SKM-1 (cell line): ENCODE measurements around the gene PCGF1.
A peak's percentile ranks its signal among the peaks of the same experiment; 100 is the strongest.
"Not testable (repeated sequence)": the region's sequence is repeated elsewhere in the genome, so short reads cannot be mapped to it uniquely, and the experiment has no call there.

ENCODE experiments used
- DNase-seq: peaks from one replicate; lab custom pipeline; 2025; ENCODE audit not compliant: unreplicated experiment; lab: John Stamatoyannopoulos, UW

PCGF1 gene

GRCh38 chr2:74474481-74474880 lies 33.0 kb downstream of the PCGF1 start:
- DNase-seq = no peak

- DNase-seq = no peak
These were observed 34.6 kb downstream of the PCGF1 start for GRCh38 chr2:74472945-74473258.

GRCh38 chr2:74472086-74472944 lies 35.2 kb downstream of the PCGF1 start, which contains the start of gene MRPL53:
MRPL53 (minus strand) TSS chr2:74472680; CDS start chr2:74472660, 20 bp downstream.
- peak; percentile 84 for DNase-seq

- no peak for DNase-seq
These were observed 36.0 kb downstream of the PCGF1 start for GRCh38 chr2:74471332-74472065.

- not testable (repeated sequence) for DNase-seq
These were observed 36.8 kb downstream of the PCGF1 start for GRCh38 chr2:74470742-74471141.

GRCh38 chr2:74464406-74464805 lies 43.1 kb downstream of the PCGF1 start:
- DNase-seq = no peak

GRCh38 chr2:74462786-74463105 lies 44.7 kb downstream of the PCGF1 start:
- no peak for DNase-seq

GRCh38 chr2:74462054-74462785 lies 45.3 kb downstream of the PCGF1 start:
- DNase-seq = no peak

- no peak for DNase-seq
These were observed 46.1 kb downstream of the PCGF1 start for GRCh38 chr2:74461187-74462053.

- not testable (repeated sequence) for DNase-seq
These were observed 47.3 kb downstream of the PCGF1 start for GRCh38 chr2:74460187-74460586.

- DNase-seq = not testable (repeated sequence)
These were observed 47.9 kb downstream of the PCGF1 start for GRCh38 chr2:74459503-74460118.

- DNase-seq = no peak
These were observed 48.5 kb downstream of the PCGF1 start for GRCh38 chr2:74458938-74459363.

- DNase-seq = peak; percentile 97
These were observed 49.2 kb downstream of the PCGF1 start, which contains the start of gene WBP1 for GRCh38 chr2:74458132-74458937. WBP1 (plus strand) TSS chr2:74458438; CDS start chr2:74458603, 165 bp downstream.

GRCh38 chr2:74457549-74458131 lies 49.9 kb downstream of the PCGF1 start:
- DNase-seq = no peak

GRCh38 chr2:74457129-74457548 lies 50.4 kb downstream of the PCGF1 start:
- no peak for DNase-seq
